AG08395 (cell line): Measurements from ENCODE around the gene MSL3B.

Experiments
- DNase-seq: peaks from one replicate; pipeline ENCODE4 v3.0.0; 2012; ENCODE audit warnings: mixed read lengths, low spot score

Gene MSL3B

GRCh38 chr2:233832869-233833311 is 35.3 kb downstream of the MSL3B start:
- peak; percentile 12 for DNase-seq

GRCh38 chr2:233832414-233832813 is 35.8 kb downstream of the MSL3B start:
- DNase-seq, result no peak

DNA sequence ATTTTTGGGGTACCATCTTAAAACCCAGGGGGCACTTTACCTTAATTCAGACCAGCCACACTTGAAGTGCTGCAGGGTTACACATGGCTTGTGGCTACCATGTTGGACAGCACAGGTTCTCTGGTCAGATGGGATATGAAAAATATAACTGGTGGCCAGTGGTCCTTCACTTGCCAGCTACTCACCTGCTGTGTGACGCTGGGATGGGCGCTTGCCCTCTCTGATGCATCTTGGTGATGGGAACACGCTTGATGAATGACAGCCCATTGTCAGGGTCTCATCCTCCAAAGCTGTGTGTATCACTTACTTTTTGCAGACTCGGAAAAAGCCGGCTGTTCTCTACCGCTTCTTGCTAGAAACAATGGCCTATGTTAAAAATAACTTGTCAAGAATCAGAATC is 36.3 kb downstream of the MSL3B start:
- DNase-seq, result no peak

- no peak for DNase-seq
These were observed 37.0 kb downstream of the MSL3B start for GRCh38 chr2:233831011-233831721.

GRCh38 chr2:233830111-233830802 is 37.9 kb downstream of the MSL3B start:
- no peak for DNase-seq

GRCh38 chr2:233829193-233830110 is 38.7 kb downstream of the MSL3B start:
- no peak for DNase-seq

- no peak for DNase-seq
These were observed 39.5 kb downstream of the MSL3B start for GRCh38 chr2:233828546-233829192.

DNA sequence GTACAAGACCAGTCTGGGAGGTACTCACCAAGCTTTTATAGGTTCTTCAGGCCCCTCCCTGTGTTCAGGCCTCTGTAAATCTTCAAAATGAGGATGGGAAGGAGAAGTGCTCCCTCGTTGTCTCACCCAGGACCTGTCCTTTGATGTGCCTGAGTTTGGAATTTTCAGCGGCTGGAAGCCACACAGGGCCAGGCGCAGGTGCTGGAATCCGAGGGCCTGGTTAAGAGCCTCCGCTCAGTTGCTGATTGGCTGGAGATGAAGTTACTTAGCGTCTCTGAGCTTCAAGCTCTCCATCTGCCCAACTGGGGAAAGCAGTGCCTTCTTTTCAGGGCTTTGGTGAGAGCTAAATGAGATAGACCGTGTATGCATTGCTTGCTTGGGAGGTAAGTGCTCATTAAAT is 43.8 kb downstream of the MSL3B start:
- no peak for DNase-seq

DNA sequence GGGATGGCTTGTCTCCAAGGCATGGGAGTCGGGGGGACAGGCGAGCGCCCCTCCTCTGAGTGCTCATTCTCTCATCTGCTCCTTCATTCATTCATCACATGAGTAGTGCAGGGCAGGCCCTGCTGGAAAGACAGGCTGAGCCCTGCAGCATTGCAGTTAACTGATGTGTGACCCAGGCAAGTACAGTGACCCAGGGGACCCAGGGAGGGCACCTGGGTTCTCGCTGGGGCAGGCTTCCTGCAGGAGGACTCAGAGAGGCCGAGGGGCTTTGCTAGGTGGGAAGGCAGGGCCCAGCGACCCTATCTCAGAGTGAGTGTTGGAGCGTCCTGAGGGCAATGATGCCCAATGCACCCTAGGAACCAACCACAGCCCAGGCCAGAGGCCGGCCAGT is 44.5 kb downstream of the MSL3B start:
- no peak for DNase-seq

- no peak for DNase-seq
These were observed 45.1 kb downstream of the MSL3B start for GRCh38 chr2:233822781-233823730.

- DNase-seq, result no peak
These were observed 46.0 kb downstream of the MSL3B start for GRCh38 chr2:233822101-233822771.

- no peak for DNase-seq
These were observed 46.5 kb downstream of the MSL3B start for GRCh38 chr2:233821709-233822100.

DNA sequence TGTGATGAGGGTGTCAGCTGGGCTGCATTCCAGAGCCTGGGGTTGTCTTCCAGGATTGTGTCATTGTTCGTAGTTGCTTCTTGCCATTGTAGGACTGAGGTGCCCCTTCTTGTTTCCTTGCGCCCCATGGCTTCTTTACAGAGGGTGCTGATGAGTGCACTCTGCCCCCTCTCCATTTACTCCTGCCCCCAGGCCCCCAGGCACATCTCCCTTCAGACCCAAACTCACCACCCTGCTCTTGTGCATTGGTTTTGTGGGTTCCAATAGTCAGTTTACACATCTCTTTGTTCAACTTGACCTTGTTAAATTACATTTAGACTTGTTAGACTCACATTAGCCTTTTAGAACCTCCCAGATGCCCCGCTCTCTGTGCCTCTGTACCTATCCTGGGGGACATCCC is 47.0 kb downstream of the MSL3B start:
- DNase-seq, result no peak

DNA sequence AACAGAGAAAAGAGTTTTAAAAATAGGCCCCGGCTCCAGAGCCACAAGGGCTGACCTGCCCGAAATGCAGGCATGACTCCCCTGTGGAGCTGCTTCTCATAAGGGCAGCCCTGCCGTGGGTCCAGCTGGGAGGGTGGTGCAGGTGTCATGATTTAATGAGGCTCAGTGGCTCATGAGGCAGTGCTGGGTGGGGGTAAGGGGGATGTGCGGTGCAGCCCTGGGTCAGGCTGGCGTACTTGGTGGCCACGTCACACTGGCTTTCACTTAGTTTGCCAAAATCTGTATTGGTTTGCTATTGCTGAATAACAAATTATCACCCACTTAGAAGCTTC is 47.4 kb downstream of the MSL3B start:
- DNase-seq, result no peak

- DNase-seq, result peak; percentile 27
These were observed 48.1 kb downstream of the MSL3B start for GRCh38 chr2:233819884-233820773.

GRCh38 chr2:233818639-233819621 is 49.3 kb downstream of the MSL3B start:
- DNase-seq, result no peak

- DNase-seq, result no peak
These were observed 50.1 kb downstream of the MSL3B start for GRCh38 chr2:233817995-233818638.
